NOMO-1 treated with DMSO at 0.1 percent for 48 hours (cell line): ENCODE results near the gene SRGN.
"Not testable (repeated sequence)": the region's sequence is repeated elsewhere in the genome, so short reads cannot be mapped to it uniquely, and the experiment has no call there.

Experiments used
- DNase-seq: peaks from one replicate; lab custom pipeline; 2025; ENCODE audit not compliant: unreplicated experiment; lab: John Stamatoyannopoulos, UW

Gene SRGN

GRCh38 chr10:69087590-69088470, at the start of gene SRGN:
TSS of gene SRGN (plus strand) at chr10:69088103. CDS start at chr10:69088158, 55 bp downstream.
- peak; percentile 97 for DNase-seq

- DNase-seq: not testable (repeated sequence)
Measured at GRCh38 chr10:69040904-69041303, 47.0 kb upstream of the SRGN start.

GRCh38 chr10:69042417-69042816, 45.5 kb upstream of the SRGN start:
- DNase-seq: no peak

- DNase-seq: no peak
Measured at GRCh38 chr10:69042838-69043237, 45.1 kb upstream of the SRGN start.

GRCh38 chr10:69043931-69044531, 43.9 kb upstream of the SRGN start:
- no peak for DNase-seq

GRCh38 chr10:69044546-69044945, 43.4 kb upstream of the SRGN start:
- DNase-seq: peak; percentile 87

GRCh38 chr10:69045441-69046300, 42.2 kb upstream of the SRGN start:
- DNase-seq: peak; percentile 97

GRCh38 chr10:69047111-69047832, 40.6 kb upstream of the SRGN start:
- no peak for DNase-seq

GRCh38 chr10:69048103-69048502, 39.8 kb upstream of the SRGN start:
- DNase-seq: peak; percentile 96

GRCh38 chr10:69049566-69049961, 38.3 kb upstream of the SRGN start:
- DNase-seq: peak; percentile 72

- peak; percentile 87 for DNase-seq
Measured at GRCh38 chr10:69051303-69051702, 36.6 kb upstream of the SRGN start.

GRCh38 chr10:69051710-69052487, 36.0 kb upstream of the SRGN start:
- no peak for DNase-seq

- no peak for DNase-seq
Measured at GRCh38 chr10:69052736-69053135, 35.2 kb upstream of the SRGN start.

GRCh38 chr10:69055241-69055640, 32.7 kb upstream of the SRGN start:
- DNase-seq: no peak

GRCh38 chr10:69056129-69056528, 31.8 kb upstream of the SRGN start:
- DNase-seq: peak; percentile 50

GRCh38 chr10:69056536-69057260, 31.2 kb upstream of the SRGN start:
- DNase-seq: no peak

GRCh38 chr10:69057261-69057950, 30.5 kb upstream of the SRGN start:
- DNase-seq: peak; percentile 84

GRCh38 chr10:69057951-69058297, 30.0 kb upstream of the SRGN start:
- no peak for DNase-seq
